Measurements from ENCODE around the gene ARPC2.
"Not testable (repeated sequence)": the region's sequence is repeated elsewhere in the genome, so short reads cannot be mapped to it uniquely, and the experiment has no call there.

Gene ARPC2

GRCh38 chr2:218216674-218217359 lies at the start of gene ARPC2:
Gene ARPC2, plus strand, starts transcription at chr2:218217189. Its CDS starts 282 bp downstream, at chr2:218217471.
- DNase-seq (ENCODE audit: low read depth) = peak; percentile 95

DNA sequence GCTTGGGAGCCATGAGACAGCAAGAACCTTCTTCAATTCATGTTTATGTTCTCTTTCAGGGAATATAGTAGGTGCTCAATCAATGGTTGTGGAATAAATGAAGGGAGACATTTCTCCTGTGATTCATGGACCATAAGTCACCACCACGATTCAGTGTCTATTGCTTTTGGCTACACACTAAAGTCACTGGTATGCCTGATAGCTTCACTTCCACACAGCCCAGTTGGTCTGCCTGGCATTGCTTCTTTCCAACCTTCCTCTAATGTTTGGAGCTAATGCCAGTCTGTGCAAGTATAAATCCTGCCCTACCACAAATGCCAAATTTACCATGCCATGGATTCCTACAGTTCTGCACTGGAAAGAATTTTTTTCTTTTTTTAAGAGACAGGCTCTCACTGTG lies 49.0 kb upstream of the ARPC2 start:
- no peak for DNase-seq (ENCODE audit: low read depth)

DNA sequence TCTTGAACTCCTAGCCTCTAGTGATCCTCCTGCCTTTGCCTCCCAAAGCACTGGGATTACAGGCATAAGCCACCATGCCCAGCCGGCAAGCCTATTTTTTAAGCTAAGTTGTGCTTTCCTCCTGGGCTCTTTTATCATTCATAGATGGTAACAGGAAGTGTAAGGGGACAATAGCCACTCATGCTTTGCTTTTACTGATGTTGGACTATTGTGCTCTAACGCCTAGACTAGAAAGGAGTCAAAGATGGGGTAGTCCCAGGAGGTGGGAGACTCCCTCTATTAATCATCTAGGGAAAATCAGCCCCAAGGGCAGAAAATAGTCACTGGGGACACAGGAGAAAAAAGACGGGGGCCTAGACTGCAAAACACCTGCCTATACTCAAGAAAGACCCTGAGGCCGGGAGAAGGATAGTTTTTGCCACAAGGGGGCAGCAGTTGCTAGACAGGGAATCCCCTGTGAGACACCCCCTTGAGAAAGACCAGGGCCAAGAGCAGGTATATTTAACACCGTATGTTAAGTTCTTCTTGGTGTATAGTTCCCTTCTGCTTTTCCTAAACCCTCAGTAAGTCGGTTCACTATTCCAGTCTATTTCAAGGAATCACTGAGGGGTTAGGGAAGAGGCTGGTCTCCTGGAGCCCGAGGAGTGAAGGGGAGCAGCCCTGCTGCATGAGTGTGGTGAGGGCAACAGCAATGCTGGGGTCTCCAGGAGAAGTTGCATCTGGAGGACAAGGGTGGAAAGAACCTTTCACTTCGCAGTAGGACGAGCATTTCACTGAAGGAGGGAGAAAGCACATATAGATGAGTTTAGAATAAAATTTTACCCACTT lies 48.1 kb upstream of the ARPC2 start:
- peak; percentile 34 for DNase-seq (ENCODE audit: low read depth)

- DNase-seq (ENCODE audit: low read depth) = no peak
Observed at GRCh38 chr2:218169757-218170546, 47.0 kb upstream of the ARPC2 start.

GRCh38 chr2:218171744-218172143 lies 45.2 kb upstream of the ARPC2 start:
- not testable (repeated sequence) for DNase-seq (ENCODE audit: low read depth)

GRCh38 chr2:218172845-218173244 lies 44.1 kb upstream of the ARPC2 start:
- DNase-seq (ENCODE audit: low read depth) = no peak

DNA sequence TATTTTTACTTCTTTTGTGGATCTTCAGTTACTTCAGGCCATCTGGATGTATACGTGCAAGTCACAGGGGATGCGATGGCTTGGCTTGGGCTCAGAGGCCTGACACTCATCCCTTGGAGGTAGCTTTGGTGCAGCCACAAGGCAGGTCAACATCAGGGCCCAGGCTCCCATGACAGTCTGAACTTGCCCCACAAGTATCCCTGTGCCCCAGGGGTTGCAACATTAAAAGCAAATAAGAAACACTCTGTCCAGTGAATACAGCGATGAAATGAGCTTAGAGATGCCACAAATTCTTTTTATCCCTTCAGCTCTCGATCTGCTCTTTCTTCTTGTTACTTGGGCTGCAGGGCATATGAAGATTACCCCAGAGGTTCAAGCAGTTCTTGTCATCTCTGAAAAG lies 37.2 kb upstream of the ARPC2 start:
- no peak for DNase-seq (ENCODE audit: low read depth)

DNA sequence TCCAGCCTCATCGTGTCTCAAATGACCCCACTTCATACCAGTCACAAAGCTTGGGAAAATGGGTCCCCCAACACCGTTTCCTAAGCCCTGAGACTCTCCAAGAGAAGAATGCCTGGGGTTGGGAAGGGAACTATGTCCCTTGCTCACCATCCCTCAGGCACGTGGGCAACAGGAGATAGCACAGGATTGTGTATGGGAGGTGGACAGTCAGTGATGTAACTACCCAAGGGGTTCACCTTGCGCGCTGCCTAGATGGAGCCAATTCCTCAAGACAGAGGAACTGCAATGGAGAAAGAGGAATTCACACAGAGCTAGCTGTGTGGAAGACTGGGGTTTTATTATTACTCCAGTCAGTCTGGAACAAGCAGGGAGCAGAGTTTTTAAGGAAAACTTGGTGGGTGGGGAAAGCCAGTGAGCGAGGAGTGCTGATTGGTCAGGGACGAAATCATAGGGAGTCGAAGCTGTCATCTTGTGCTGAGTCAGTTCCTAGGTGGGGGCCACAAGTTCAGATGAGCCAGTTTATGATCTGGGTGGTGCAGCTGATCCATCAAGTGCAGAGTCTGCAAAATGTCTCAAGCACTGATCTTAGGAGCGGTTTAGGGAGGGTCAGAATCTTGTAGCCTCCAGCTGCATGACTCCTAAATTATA lies 36.4 kb upstream of the ARPC2 start:
- no peak for DNase-seq (ENCODE audit: low read depth)

GRCh38 chr2:218184331-218184730 lies 32.7 kb upstream of the ARPC2 start:
- no peak for DNase-seq (ENCODE audit: low read depth)

- DNase-seq (ENCODE audit: low read depth) = peak; percentile 46
Observed at GRCh38 chr2:218186355-218186766, 30.6 kb upstream of the ARPC2 start.

- no peak for DNase-seq (ENCODE audit: low read depth)
Observed at GRCh38 chr2:218186876-218187275, 30.1 kb upstream of the ARPC2 start.

DNA sequence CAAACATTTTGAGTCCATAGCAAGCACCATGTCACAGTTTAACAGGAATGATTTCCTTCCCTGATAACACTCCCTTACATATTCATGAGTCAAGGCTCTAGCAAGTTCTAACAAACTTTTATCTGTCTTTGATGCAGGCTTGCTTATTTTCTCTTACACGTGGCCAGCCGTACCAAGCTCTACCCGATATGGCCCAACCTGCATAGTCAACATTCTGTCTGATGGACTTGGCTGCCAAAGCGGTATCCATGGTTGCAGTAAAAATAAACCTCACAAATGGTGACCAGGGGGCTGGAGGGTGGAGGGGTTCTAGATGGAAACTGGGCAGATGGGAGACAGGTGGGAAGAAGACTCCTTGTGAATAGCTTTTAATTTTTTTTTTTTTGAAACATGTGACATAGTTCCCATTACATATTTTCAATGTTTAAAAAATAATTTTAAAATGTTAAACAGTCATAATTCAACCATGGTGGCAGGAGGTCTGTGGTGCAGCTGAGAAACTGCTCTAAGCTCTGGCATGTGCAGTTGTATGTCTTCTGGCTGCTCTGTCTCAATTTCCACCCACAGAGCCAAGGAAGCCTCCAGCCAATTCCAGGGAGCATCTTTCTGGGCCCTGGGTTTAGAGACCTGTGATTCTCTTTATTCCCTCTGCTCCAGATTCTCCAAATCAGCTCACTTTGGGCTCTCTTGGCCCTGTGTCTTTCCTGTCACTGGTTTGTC lies 29.5 kb upstream of the ARPC2 start:
- no peak for DNase-seq (ENCODE audit: low read depth)

- no peak for DNase-seq (ENCODE audit: low read depth)
Observed at GRCh38 chr2:218188528-218188927, 28.5 kb upstream of the ARPC2 start.

GRCh38 chr2:218192902-218193430 lies 24.0 kb upstream of the ARPC2 start:
- no peak for DNase-seq (ENCODE audit: low read depth)

GRCh38 chr2:218193701-218194100 lies 23.3 kb upstream of the ARPC2 start:
- no peak for DNase-seq (ENCODE audit: low read depth)

- DNase-seq (ENCODE audit: low read depth) = no peak
Observed at GRCh38 chr2:218194880-218195279, 22.1 kb upstream of the ARPC2 start.

DNA sequence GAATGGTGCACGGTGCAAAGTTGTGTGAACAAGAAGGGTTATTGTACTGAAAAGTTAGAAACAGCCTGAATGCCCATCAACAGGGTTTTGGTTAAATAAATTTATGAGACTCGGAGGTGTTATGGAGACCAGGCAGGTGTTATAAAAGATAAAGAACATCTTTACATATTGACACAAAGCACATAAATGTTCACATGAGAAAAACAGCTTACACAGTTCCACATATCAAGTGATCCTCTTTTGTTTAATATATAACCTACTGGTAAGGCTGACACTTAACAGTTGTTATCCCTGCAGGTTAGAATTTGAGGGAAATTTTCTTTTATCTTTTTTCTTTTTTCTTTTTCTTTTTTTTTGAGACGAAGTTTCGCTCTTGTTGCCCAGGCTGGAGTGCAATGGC lies 20.0 kb upstream of the ARPC2 start:
- DNase-seq (ENCODE audit: low read depth) = no peak

DNA sequence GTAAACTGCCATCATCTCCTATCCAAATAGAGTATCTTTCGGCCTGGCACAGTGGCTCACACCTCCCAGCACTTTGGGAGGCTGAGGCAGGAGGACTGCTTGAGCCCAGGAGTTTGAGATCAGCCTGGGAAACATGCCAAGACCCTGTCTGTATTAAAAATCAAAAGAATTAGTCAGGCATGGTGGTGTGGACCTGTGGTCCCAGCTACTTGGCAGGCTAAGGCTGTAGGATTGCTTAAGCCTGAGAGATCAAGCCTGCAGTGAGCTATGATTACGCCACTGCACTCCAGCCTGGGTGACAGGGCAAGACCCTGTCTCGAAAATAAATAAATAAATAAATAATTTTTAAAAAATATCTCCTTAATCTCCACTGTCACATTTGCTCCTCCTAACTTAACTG lies 14.7 kb upstream of the ARPC2 start:
- no peak for DNase-seq (ENCODE audit: low read depth)

GRCh38 chr2:218209078-218209477 lies 7.9 kb upstream of the ARPC2 start:
- DNase-seq (ENCODE audit: low read depth) = no peak

DNA sequence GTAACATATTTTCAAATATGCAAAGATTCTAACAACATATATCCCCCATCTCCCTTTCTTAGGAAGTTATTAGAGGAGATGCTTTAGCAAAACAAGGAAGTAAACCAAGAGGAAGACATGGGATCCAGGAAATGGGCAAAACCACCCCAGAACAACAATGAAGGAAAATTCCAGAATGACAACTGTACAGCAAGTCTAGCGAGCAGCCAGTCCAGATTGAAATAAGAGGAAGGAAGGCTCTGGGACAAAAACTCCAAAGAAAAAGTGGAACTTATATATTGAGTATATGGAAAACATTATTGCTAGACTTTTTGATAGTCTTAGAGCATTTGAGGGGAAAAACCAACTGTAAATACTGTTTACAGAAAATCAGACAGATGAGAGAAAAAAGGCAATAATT lies 2.9 kb upstream of the ARPC2 start:
- DNase-seq (ENCODE audit: low read depth) = no peak

DNA sequence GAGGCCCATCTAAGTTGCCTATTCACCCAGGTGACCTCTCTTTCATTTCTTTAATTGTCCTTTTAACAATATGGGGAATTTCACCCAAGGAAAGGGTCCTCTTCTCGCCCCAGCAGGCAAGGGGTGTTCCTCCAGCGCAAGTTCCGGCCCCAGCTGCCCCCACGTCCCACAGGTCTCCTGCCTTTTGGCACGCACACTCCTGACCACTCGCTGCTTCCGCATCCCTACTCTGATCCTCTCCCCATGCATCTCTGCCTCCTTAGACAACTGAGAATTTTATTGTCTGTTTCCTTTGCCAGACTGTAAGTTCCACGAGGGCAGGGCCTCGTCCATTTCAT lies 684 bp upstream of the ARPC2 start:
- DNase-seq (ENCODE audit: low read depth) = no peak

Data from stimulated activated CD8-positive, alpha-beta memory T cell treated with anti-CD3 and anti-CD28 coated beads, Interleukin-12 subunit alpha, Interleukin-12 subunit beta, amount 100 ng/mL, for 4 hours (primary cell).